NB4 (cell line): ENCODE data around the gene KIF24.
"Not testable (repeated sequence)": the region's sequence is repeated elsewhere in the genome, so short reads cannot be mapped to it uniquely, and the experiment has no call there.

Experiments used
- DNase-seq: peaks from one replicate; pipeline ENCODE4 v3.0.0; 2010; ENCODE audit warnings: low read depth
- H3K4me3 ChIP-seq: one replicate; pipeline ENCODE4 v1.5.1; 2011; ENCODE audit warnings: mild to moderate bottlenecking, low read depth, low read length, moderate library complexity
- MAX ChIP-seq: IDR thresholded peaks from 2 replicates; pipeline ENCODE4 v1.6.1; 2011; ENCODE audit warnings: low read depth, low read length
- MYC ChIP-seq: IDR thresholded peaks from 2 replicates; pipeline ENCODE4 v1.6.1; 2011; ENCODE audit warnings: low read depth, low read length
- POLR2A ChIP-seq: IDR thresholded peaks from 2 replicates; pipeline ENCODE4 v1.6.1; 2011; ENCODE audit warnings: mild to moderate bottlenecking; ENCODE audit not compliant: insufficient read length; ENCODE audit errors: extremely low read depth
- TF ChIP-seq, protein P1 (sequence below): IDR thresholded peaks from one replicate; pipeline ENCODE4 v1.5.1; 2012; ENCODE audit warnings: low read depth, low read length

Gene KIF24

GRCh38 chr9:34321451-34321850, 7.6 kb downstream of the KIF24 start:
- no peak for DNase-seq
- TF ChIP-seq POLR2A = no peak
- TF ChIP-seq, protein P1, sequence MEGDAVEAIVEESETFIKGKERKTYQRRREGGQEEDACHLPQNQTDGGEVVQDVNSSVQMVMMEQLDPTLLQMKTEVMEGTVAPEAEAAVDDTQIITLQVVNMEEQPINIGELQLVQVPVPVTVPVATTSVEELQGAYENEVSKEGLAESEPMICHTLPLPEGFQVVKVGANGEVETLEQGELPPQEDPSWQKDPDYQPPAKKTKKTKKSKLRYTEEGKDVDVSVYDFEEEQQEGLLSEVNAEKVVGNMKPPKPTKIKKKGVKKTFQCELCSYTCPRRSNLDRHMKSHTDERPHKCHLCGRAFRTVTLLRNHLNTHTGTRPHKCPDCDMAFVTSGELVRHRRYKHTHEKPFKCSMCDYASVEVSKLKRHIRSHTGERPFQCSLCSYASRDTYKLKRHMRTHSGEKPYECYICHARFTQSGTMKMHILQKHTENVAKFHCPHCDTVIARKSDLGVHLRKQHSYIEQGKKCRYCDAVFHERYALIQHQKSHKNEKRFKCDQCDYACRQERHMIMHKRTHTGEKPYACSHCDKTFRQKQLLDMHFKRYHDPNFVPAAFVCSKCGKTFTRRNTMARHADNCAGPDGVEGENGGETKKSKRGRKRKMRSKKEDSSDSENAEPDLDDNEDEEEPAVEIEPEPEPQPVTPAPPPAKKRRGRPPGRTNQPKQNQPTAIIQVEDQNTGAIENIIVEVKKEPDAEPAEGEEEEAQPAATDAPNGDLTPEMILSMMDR = no peak
- TF ChIP-seq MAX = no peak
- no peak for TF ChIP-seq MYC
- H3K4me3 ChIP-seq = no peak overlapping the region

GRCh38 chr9:34318163-34318790, 10.8 kb downstream of the KIF24 start:
- TF ChIP-seq MYC = no peak
- TF ChIP-seq, protein P1 = no peak
- TF ChIP-seq MAX = no peak
- TF ChIP-seq POLR2A = no peak
- no peak for DNase-seq
- no peak overlapping the region for H3K4me3 ChIP-seq

- TF ChIP-seq MAX (no peak), MYC (no peak), POLR2A (no peak)
- TF ChIP-seq, protein P1 = no peak
- DNase-seq = no peak
- H3K4me3 ChIP-seq = no peak overlapping the region
Measured at GRCh38 chr9:34317436-34317835, 11.6 kb downstream of the KIF24 start.

DNA sequence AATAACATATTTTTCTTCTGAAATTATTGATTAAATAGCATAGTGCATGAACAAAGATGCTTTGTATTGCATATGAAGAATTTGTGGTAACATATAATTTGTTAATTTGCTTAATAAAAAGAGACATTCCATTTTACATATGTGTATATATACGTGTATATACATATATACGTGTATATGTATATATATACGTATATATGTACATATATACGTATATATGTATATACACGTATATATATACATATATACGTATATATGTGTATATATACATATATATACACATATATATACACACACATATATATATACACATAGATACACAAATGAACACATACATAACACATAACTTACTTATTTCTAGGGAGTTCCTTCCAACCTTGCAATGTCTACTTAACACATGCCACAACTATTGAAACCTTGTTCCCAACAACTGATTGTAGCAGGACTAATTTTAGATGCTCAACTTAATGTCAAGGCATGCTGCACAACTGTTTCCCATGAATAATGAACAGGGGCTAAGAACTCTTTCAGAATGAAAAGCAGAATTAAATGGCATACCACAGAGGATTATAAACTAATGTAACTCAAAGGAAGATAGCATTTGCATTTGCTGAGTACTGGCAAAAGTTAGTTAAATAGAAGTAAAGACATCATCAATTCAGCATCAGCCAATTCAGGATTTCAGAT, 17.4 kb downstream of the KIF24 start:
- DNase-seq = no peak
- TF ChIP-seq POLR2A (no peak), MYC (no peak), MAX (no peak)
- TF ChIP-seq, protein P1 = no peak
- H3K4me3 ChIP-seq = no peak overlapping the region

GRCh38 chr9:34310215-34310614, 18.9 kb downstream of the KIF24 start:
- DNase-seq = no peak
- no peak overlapping the region for H3K4me3 ChIP-seq
- TF ChIP-seq MAX (no peak), MYC (no peak), POLR2A (no peak)
- TF ChIP-seq, protein P1 = no peak

GRCh38 chr9:34308316-34308715, 20.8 kb downstream of the KIF24 start:
- not testable (repeated sequence) for DNase-seq, H3K4me3 ChIP-seq

DNA sequence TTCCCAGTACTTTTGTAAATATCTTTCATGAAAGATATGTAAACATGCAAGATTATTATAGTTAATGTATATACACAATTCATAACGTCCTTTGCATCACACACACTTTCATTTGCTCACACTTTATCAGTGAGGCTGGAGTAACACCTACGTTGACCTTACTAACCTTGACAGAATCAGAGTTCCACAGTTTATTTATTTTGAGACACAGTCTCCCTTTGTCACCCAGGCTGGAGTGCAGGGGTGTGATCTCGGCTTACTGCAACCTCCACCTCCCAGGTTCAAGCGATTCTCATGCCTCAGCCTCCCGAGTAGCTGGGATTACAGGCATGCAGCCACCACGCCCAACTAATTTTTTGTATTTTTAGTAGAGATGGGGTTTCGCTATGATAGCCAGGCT, 28.0 kb downstream of the KIF24 start:
- DNase-seq, H3K4me3 ChIP-seq: not testable (repeated sequence)
